IMR-90 (cell line): ENCODE measurements around the gene SLIT3. TPM values are rescaled to one million over a fixed set of nuclear protein-coding genes. Genes with fewer than 3 reads are reported as not detected.

Experiments used
- ATAC-seq: fragments of 200-7000 bp; cut with Tn5 transposase; 2 replicates; pipeline ENCODE4 v1.9.1; 2020; ENCODE audit warnings: low read depth, mild to moderate bottlenecking, moderate library complexity
- BruUV-seq: library from RNA; stranded (reverse); fragments of 400-500 nt; replicated peaks from 2 replicates; lab custom pipeline; 2021; lab: Mats Ljungman, UMichigan
- CTCF ChIA-PET: fragments of 300-600 bp; formaldehyde crosslinking; extraction: SDS; loops from one replicate; lab custom pipeline; 2021; ENCODE audit warnings: antibody characterized with exemption; lab: Yijun Ruan, JAX
- POLR2A ChIA-PET: fragments of 300-600 bp; sonication (Branson Sonifier 250); formaldehyde crosslinking; loops from one replicate; lab custom pipeline; 2022; ENCODE audit warnings: antibody characterized with exemption; ENCODE audit not compliant: unreplicated experiment; lab: Charles Lee
- DNase-seq: peaks from one replicate; pipeline ENCODE4 v3.0.0; 2013
- H2AFZ ChIP-seq: replicated peaks from 2 replicates; pipeline ENCODE3; 2013; ENCODE audit warnings: low read length, mild to moderate bottlenecking; ENCODE audit not compliant: poor library complexity
- H2AK5ac ChIP-seq: 2 replicates; pipeline ENCODE4 v1.6.1; 2013; ENCODE audit warnings: low read depth, low read length, inconsistent platforms
- H2AK9ac ChIP-seq: replicated peaks from 2 replicates; pipeline ENCODE3; 2013; ENCODE audit warnings: mild to moderate bottlenecking, low read depth, low read length, moderate library complexity; ENCODE audit not compliant: poor library complexity
- H2BK120ac ChIP-seq: 2 replicates; pipeline ENCODE4 v1.6.1; 2013; ENCODE audit warnings: low read depth, low read length, inconsistent platforms
- H2BK15ac ChIP-seq: 3 replicates; pipeline ENCODE4 v1.6.1; 2013; ENCODE audit warnings: low read depth, low read length, inconsistent platforms
- H2BK20ac ChIP-seq: 2 replicates; pipeline ENCODE4 v1.6.1; 2013; ENCODE audit warnings: low read depth, mild to moderate bottlenecking, inconsistent platforms, low read length, moderate library complexity
- H2BK5ac ChIP-seq: 2 replicates; pipeline ENCODE4 v1.6.1; 2013; ENCODE audit warnings: mild to moderate bottlenecking, low read depth, low read length, inconsistent platforms; ENCODE audit not compliant: poor library complexity, severe bottlenecking
- H3K14ac ChIP-seq: replicated peaks from 2 replicates; pipeline ENCODE4 v1.6.1; 2013; ENCODE audit warnings: low read depth, low read length, inconsistent platforms
- H3K18ac ChIP-seq: 2 replicates; pipeline ENCODE4 v1.6.1; 2013; ENCODE audit warnings: low read depth, low read length, control low read depth
- H3K23ac ChIP-seq: 2 replicates; pipeline ENCODE4 v1.6.1; 2013; ENCODE audit warnings: low read depth, low read length, inconsistent platforms
- H3K27ac ChIP-seq: 2 replicates; pipeline ENCODE4 v1.5.1; 2013; ENCODE audit warnings: mild to moderate bottlenecking, control low read depth, low read length; ENCODE audit not compliant: insufficient read depth
- H3K27me3 ChIP-seq: 2 replicates; pipeline ENCODE4 v1.6.1; 2013; ENCODE audit warnings: low read length; ENCODE audit not compliant: control insufficient read depth, insufficient read depth
- H3K36me3 ChIP-seq: 2 replicates; pipeline ENCODE4 v1.6.1; 2013; ENCODE audit warnings: low read length, mixed read lengths; ENCODE audit not compliant: control insufficient read depth, insufficient read depth
- H3K4ac ChIP-seq: 2 replicates; pipeline ENCODE4 v1.6.1; 2013; ENCODE audit warnings: low read depth, low read length, inconsistent platforms
- H3K4me1 ChIP-seq: 2 replicates; pipeline ENCODE4 v1.6.1; 2013; ENCODE audit warnings: low read length, mixed read lengths; ENCODE audit not compliant: control insufficient read depth, insufficient read depth
- H3K4me2 ChIP-seq: 2 replicates; pipeline ENCODE4 v1.6.1; 2013; ENCODE audit warnings: low read depth, mild to moderate bottlenecking, control low read depth, low read length, moderate library complexity
- H3K4me3 ChIP-seq: 2 replicates; pipeline ENCODE4 v1.5.1; 2013; ENCODE audit warnings: low read depth, mild to moderate bottlenecking, control low read depth, low read length, moderate library complexity; ENCODE audit not compliant: insufficient read depth
- H3K56ac ChIP-seq: 2 replicates; pipeline ENCODE4 v1.6.1; 2013; ENCODE audit warnings: low read length, inconsistent platforms; ENCODE audit not compliant: insufficient read depth; ENCODE audit errors: extremely low read depth
- H3K79me1 ChIP-seq, 2 experiments: 2 replicates each; pipeline ENCODE4 v1.6.1; 2013; ENCODE audit warnings: low read length in 2 of 2, inconsistent platforms in 1 of 2, low read depth in 1 of 2
- H3K9ac ChIP-seq: 2 replicates; pipeline ENCODE4 v1.6.1; 2013; ENCODE audit warnings: low read depth, low read length, control low read depth
- H3K9me1 ChIP-seq: 2 replicates; pipeline ENCODE4 v1.6.1; 2013; ENCODE audit warnings: low read length, inconsistent platforms; ENCODE audit not compliant: insufficient read depth
- H3K9me3 ChIP-seq: 2 replicates; pipeline ENCODE4 v1.6.1; 2013; ENCODE audit warnings: low read length; ENCODE audit not compliant: control insufficient read depth, insufficient read depth
- H4K20me1 ChIP-seq: 2 replicates; pipeline ENCODE4 v1.6.1; 2013; ENCODE audit warnings: low read length, inconsistent platforms; ENCODE audit not compliant: insufficient read depth
- H4K5ac ChIP-seq: 2 replicates; pipeline ENCODE4 v1.6.1; 2013; ENCODE audit warnings: mild to moderate bottlenecking, low read depth, low read length, control low read depth
- H4K8ac ChIP-seq, 2 experiments: 2 replicates each; pipeline ENCODE4 v1.6.1; 2013; ENCODE audit warnings: low read depth in 2 of 2, low read length in 2 of 2, control low read depth in 1 of 2, inconsistent platforms in 1 of 2
- H4K91ac ChIP-seq: 2 replicates; pipeline ENCODE4 v1.6.1; 2013; ENCODE audit warnings: low read depth, low read length, inconsistent platforms; ENCODE audit not compliant: insufficient read depth
- BHLHE40 ChIP-seq: fragments of 150-350 bp; IDR thresholded peaks from 2 replicates; pipeline ENCODE4 v1.6.1; 2016; ENCODE audit warnings: mild to moderate bottlenecking, low read depth, low read length
- ELK1 ChIP-seq: fragments of 150-350 bp; IDR thresholded peaks from 2 replicates; pipeline ENCODE4 v1.6.1; 2016; ENCODE audit warnings: low read depth, mild to moderate bottlenecking, low read length, moderate library complexity, borderline replicate concordance
- FOS ChIP-seq: fragments of 150-350 bp; IDR thresholded peaks from 2 replicates; pipeline ENCODE4 v1.6.1; 2016; ENCODE audit warnings: low read depth, low read length
- MAFK ChIP-seq: IDR thresholded peaks from 2 replicates; pipeline ENCODE4 v1.6.1; 2012; ENCODE audit warnings: low read depth, low read length, improper control_type of control experiment
- MXI1 ChIP-seq: IDR thresholded peaks from 2 replicates; pipeline ENCODE4 v1.6.1; 2012; ENCODE audit warnings: low read depth, mild to moderate bottlenecking, low read length, moderate library complexity, borderline replicate concordance
- POLR2A ChIP-seq: IDR thresholded peaks from 2 replicates; pipeline ENCODE4 v1.6.1; 2012; ENCODE audit warnings: mild to moderate bottlenecking, low read depth, low read length
- RAD21 ChIP-seq: IDR thresholded peaks from 2 replicates; pipeline ENCODE4 v1.6.1; 2012; ENCODE audit warnings: low read length, improper control_type of control experiment
- USF2 ChIP-seq: fragments of 150-350 bp; IDR thresholded peaks from 2 replicates; pipeline ENCODE4 v1.6.1; 2017; ENCODE audit warnings: mild to moderate bottlenecking, antibody characterized with exemption, low read length, low read depth
- WGBS, 2 experiments: methylation state at CpG; one replicate each; pipeline versions ENCODE4 v1.1.5 to v1.1.7; 2013; ENCODE audit warnings: missing lambda C conversion rate in 2 of 2; ENCODE audit not compliant: insufficient read length in 1 of 2; ENCODE audit errors: extremely low coverage in 2 of 2; 5-methylcytosine and 5-hydroxymethylcytosine counted together
- dilution Hi-C: fragments of 300-500 bp; cut with HindIII; formaldehyde crosslinking; loops from one replicate; pipeline ENCODE4 v1.14.3; 2018; ENCODE audit warnings: low sequenced_read_pairs; ENCODE audit not compliant: unreplicated experiment
- in situ Hi-C: fragments of 300-500 bp; cut with MboI; formaldehyde crosslinking; loops from 3 replicates; pipeline ENCODE4 v1.14.3; 2019; ENCODE audit warnings: low sequenced_read_pairs, inconsistent platforms, mixed read lengths
- intact Hi-C: fragments of 100-400 bp; cut with micrococcal nuclease; formaldehyde crosslinking; loops from 2 replicates; pipeline ENCODE4 v1.10.0; 2022
- polyA plus RNA-seq, 3 experiments: library from polyadenylated mRNA; depleted of rRNA; stranded (reverse); fragments of >200 nt; gene quantifications; 2 replicates each; pipeline ENCODE4 v1.2.3, GENCODE V29; 2012; ENCODE audit warnings: low replicate concordance in 1 of 3
- total RNA-seq: library from RNA; depleted of rRNA; stranded (reverse); fragments of >200 nt; gene quantifications from 2 replicates; pipeline ENCODE4 v1.2.3, GENCODE V29; 2012

SLIT3 gene
- total and polyA plus RNA-seq, 2 of the 4 experiments (the other 2 are of a cell fraction): 0.18 to 0.50 TPM

- in situ Hi-C loops: no loop called here
- no peak overlapping the region for H3K56ac ChIP-seq
- H3K27ac ChIP-seq: no peak overlapping the region
- ATAC-seq (no peak), DNase-seq (no peak)
- no peaks in the 10 kb centered on the region; the same call in 1 of the 2 replicates for H3K27me3 ChIP-seq
- H3K36me3 ChIP-seq: no peaks in the 10 kb centered on the region
- H4K8ac ChIP-seq: no peak overlapping the region
- POLR2A ChIA-PET: no interaction called here
- H4K20me1 ChIP-seq: no peaks in the 10 kb centered on the region
- H2BK120ac ChIP-seq: no peak overlapping the region
- BruUV-seq: no TSS peak
- no peak overlapping the region for H3K18ac ChIP-seq
- TF ChIP-seq RAD21 (no peak), POLR2A (no peak), USF2 (no peak), FOS (no peak), ELK1 (no peak), MXI1 (no peak), MAFK (no peak), BHLHE40 (no peak)
- no peak overlapping the region for H3K4me3 ChIP-seq
- no peaks in the 10 kb centered on the region for H3K9me1 ChIP-seq
- H3K9ac ChIP-seq: no peak overlapping the region
- H3K14ac ChIP-seq: no peak overlapping the region
- H3K4me2 ChIP-seq: no peak overlapping the region
- no peak overlapping the region for H2BK5ac ChIP-seq
- H2BK15ac ChIP-seq: no peak overlapping the region
- no peak overlapping the region for H2BK20ac ChIP-seq
- dilution Hi-C loops: no loop called here
- no peak overlapping the region for H3K4ac ChIP-seq
- no CpG with 5 or more reads among the region's 7 CpGs for WGBS, 2 experiments
- CTCF ChIA-PET: no interaction called here
- H3K4me1 ChIP-seq: no peaks in the 10 kb centered on the region
- no peaks in the 10 kb centered on the region for H3K9me3 ChIP-seq
- no peak overlapping the region for H4K91ac ChIP-seq
- no peaks in the 10 kb centered on the region for H3K79me1 ChIP-seq
- intact Hi-C loops: no loop called here
- H2AFZ ChIP-seq: no peak overlapping the region
- no peak overlapping the region for H2AK9ac ChIP-seq
- no peak overlapping the region for H4K5ac ChIP-seq
- no peak overlapping the region for H3K23ac ChIP-seq
- H2AK5ac ChIP-seq: no peak overlapping the region
Measured at GRCh38 chr5:168836603-168837231, 464.2 kb downstream of the SLIT3 start.
